Heart right ventricle (tissue), 16 donors: ENCODE data around the gene ZBTB39. TPM values are rescaled to one million over a fixed set of nuclear protein-coding genes. Genes with fewer than 3 reads are reported as not detected.
A peak's percentile ranks its signal among the peaks of the same experiment; 100 is the strongest.
"Not testable (repeated sequence)": the region's sequence is repeated elsewhere in the genome, so short reads cannot be mapped to it uniquely, and the experiment has no call there.

Experiments
- ATAC-seq, 8 donors: fragments of 200-7000 bp; cut with Tn5 transposase; one replicate each; pipeline ENCODE4 v1.9.1; 2020; ENCODE audit warnings: mild to moderate bottlenecking in 8 of 8, moderate library complexity in 8 of 8, moderate number of reproducible peaks in 1 of 8
- DNase-seq, 2 donors: peaks; one replicate each; pipeline ENCODE4 v3.0.0-alpha.2; 2020
- H3K27ac ChIP-seq, 10 donors: fragments of 200-600 bp; sonication (generic) in 2 of 10; one replicate each; pipeline versions ENCODE4 v1.5.0 to v1.8.0; 2020 to 2022; ENCODE audit warnings: mild to moderate bottlenecking in 3 of 10
- H3K27me3 ChIP-seq, 7 donors: fragments of 200-600 bp; one replicate each; pipeline ENCODE4 v1.8.0; 2021 to 2022; ENCODE audit warnings: mild to moderate bottlenecking in 2 of 7
- H3K36me3 ChIP-seq, 9 donors: fragments of 200-600 bp; sonication (generic) in 1 of 9; one replicate each; pipeline versions ENCODE4 v1.5.0 to v1.8.0; 2020 to 2022; ENCODE audit warnings: mild to moderate bottlenecking in 2 of 9
- H3K4me1 ChIP-seq, 9 donors: fragments of 200-600 bp; sonication (generic) in 1 of 9; one replicate each; pipeline versions ENCODE4 v1.5.0 to v1.8.0; 2020 to 2022; ENCODE audit warnings: mild to moderate bottlenecking in 4 of 9
- H3K4me3 ChIP-seq, 10 donors: fragments of 200-600 bp; sonication (generic) in 2 of 10; one replicate each; pipeline versions ENCODE4 v1.5.0 to v1.8.0; 2020 to 2022; ENCODE audit warnings: mild to moderate bottlenecking in 7 of 10, moderate library complexity in 2 of 10
- H3K9me3 ChIP-seq, 11 donors: fragments of 200-600 bp in 10 of 11; sonication (generic) in 2 of 11; one replicate each; pipeline versions ENCODE4 v1.5.0 to v1.8.0; 2013 to 2022; ENCODE audit warnings: mild to moderate bottlenecking in 2 of 11, control low read depth in 1 of 11, moderate library complexity in 1 of 11
- CTCF ChIP-seq, 9 donors: fragments of 200-600 bp; sonication (generic) in 2 of 9; IDR thresholded peaks; one replicate each; pipeline versions ENCODE4 v1.5.0 to v1.8.0; 2021 to 2022; ENCODE audit warnings: antibody characterized with exemption in 9 of 9, mild to moderate bottlenecking in 5 of 9, moderate library complexity in 1 of 9
- WGBS, 2 donors: extraction: QIAGEN DNeasy Blood & Tissue Kit; methylation state at CpG; one replicate each; pipeline ENCODE4 v1.1.7; 2013; ENCODE audit warnings: inconsistent platforms in 1 of 2; 5-methylcytosine and 5-hydroxymethylcytosine counted together
- intact Hi-C, 10 donors: fragments of 100-400 bp; cut with DNase I; formaldehyde crosslinking; loops; one replicate each; pipeline versions ENCODE4 v1.11.1 to v1.14.2; 2022
- long read RNA-seq, 3 donors: library from polyadenylated mRNA; unstranded; transcript quantifications; one replicate each; pipeline ENCODE4 v2.0.0, GENCODE V29; 2020 to 2021
- polyA plus RNA-seq, 2 donors: library from polyadenylated mRNA; stranded (reverse); fragments of 200-250 nt; gene quantifications; one replicate each; pipeline ENCODE4 v1.2.3, GENCODE V29; 2013
- total RNA-seq, 10 donors: library from RNA; stranded (reverse); fragmentation: NEBNext Ultra II Directional in 3 of 10; extraction: Animal tissue kit (Norgen Biotek cat#: 25700) in 3 of 10; gene quantifications; one replicate each; pipeline versions ENCODE4 v1.2.1 to v1.2.4, GENCODE V29; 2021 to 2023
- donor health status: Arrhythmogenic right ventricular cardiomyopathy.
- donor health status: ischemic (EF 13 %, LVEDD 7.1; RV severe dilation, severe dysfunction).
- donor health status: healthy with polysubstance abuse.
- donor health status: DM: no; HTN: yes; CAD: no.
- donor health status: DM: no; HTN: no; CAD: no.
- donor health status: ischemic (EF 25% LVEDD 6.9; RV normal size, moderate dysfunction).
- donor health status: ischemic (EF 25% LVEDD 5.7; RV mildly dilated, moderate dysfunction).
- donor health status: healthy.
- donor health status: DM: yes; HTN: yes; CAD: no.
- donor health status: Ischemic cardiomyopathy.
- donor health status: ischemic (EF 35%, LVEDD 5.7; RV mildly dilated, moderate dysfunction).
- donor health status: nonischemic (EF 11% LVEDD 7.7; RV severe dilation, severe dysfunction).
- donor health status: DM: yes; HTN: yes; CAD: no.
- donor health status: PGD.
- donor health status: ischemic (EF 29% LVEDD 5.4; RV normal size, mild dysfunction).
- donor health status: nonischemic (EF 23%, LVEDD 6.1; RV moderate dilation, normal function).

The ZBTB39 gene
- total RNA-seq (1 to 10 TPM; 2.7 to 4.3 (median 3.6) TPM), polyA plus RNA-seq (1 to 10 TPM; 1.2 to 1.3 TPM)
- long read RNA-seq, donor 1, full-length matches to known transcripts = 2 of 5 reads
- long read RNA-seq, donor 1, partial matches to known transcripts = 0 of 5 reads
- long read RNA-seq, donor 1, other reads (novel, unspliced or antisense) = 3 of 5 reads
- long read RNA-seq, donor 2, full-length matches to known transcripts = 5 of 5 reads
- long read RNA-seq, donor 2, partial matches to known transcripts = 0 of 5 reads
- long read RNA-seq, donor 2, other reads (novel, unspliced or antisense) = 0 of 5 reads
- long read RNA-seq, donor 3, full-length matches to known transcripts = 10 of 14 reads
- long read RNA-seq, donor 3, partial matches to known transcripts = 0 of 14 reads
- long read RNA-seq, donor 3, other reads (novel, unspliced or antisense) = 4 of 14 reads

DNA sequence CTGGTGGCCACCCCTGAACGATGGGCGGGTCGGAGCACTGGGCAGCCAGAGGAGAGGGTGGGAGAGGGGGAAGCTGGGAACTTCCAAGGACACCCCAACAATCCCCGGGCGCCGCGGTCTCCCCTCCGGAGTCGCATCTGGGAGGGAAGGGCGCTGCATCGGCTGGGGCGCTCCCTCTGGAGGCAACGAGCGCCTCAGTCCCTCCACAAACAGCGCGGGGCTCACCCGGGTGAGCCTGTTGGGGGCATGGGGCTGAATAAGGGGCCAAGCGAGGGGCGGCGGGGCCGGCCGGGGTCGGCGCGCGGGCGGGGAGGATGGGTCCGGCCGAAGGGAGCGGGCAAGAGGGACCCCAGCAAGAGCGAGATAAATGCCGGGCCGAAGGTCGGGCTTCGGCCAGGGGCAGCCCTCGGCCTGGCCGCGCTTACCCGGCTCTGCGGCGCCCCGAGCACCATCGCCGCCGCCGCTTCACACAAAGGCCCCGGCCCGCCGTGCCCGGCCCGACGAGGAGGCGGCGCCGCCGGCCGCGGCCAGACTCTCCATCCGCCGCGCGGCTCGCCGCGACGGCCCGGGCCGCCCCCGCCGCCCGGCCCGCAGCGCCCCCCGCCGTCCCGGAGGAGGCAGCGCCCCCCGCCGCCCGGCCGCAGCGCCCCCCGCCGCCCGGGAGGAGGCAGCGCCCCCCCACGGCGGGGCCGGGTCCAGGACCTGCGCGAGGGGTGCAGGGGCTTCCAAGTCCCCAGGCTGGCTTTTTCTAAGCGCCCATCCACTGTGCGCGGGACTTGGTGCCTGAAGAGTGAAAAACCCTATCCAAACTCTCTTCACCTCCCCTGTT is at the start of gene ZBTB39:
TSS of gene ZBTB39 (minus strand) at position 567 of the 829 bp plus-strand sequence. CDS start 1,629 bp downstream, outside the sequence.
- Histone ChIP-seq H3K4me1 (peaks cover 0 to 33% (median 27%) of the 10 kb centered on the region in 9 donors), H3K9me3 (no peaks in the 10 kb centered on the region), H3K27ac (peak within 1 kb of the TSS; percentile 50 to 92 (median 88)), H3K4me3 (peak within 1 kb of the TSS; percentile 84 to 97 (median 92)), H3K36me3 (peaks cover 0 to 35% (median 27%) of the 10 kb centered on the region in 9 donors), H3K27me3 (no peaks in the 10 kb centered on the region)
- intact Hi-C loops = loop anchor here in 8 of 10 donors (5.0 to 10.0 kb wide), 4 partner anchors 56 to 249 kb away; partner anchors contain the start of gene STAT6 (in 4 of the 8)
- ATAC-seq (peak; percentile 64 to 89 (median 74)), DNase-seq (peak; percentile 32 to 69)
- 1% methylated on average over 45 to 94 of the region's 94 CpGs for WGBS, 2 donors
- peak; percentile 24 to 75 (median 61) for TF ChIP-seq CTCF (IDR thresholded peaks at IDR 0.05)

DNA sequence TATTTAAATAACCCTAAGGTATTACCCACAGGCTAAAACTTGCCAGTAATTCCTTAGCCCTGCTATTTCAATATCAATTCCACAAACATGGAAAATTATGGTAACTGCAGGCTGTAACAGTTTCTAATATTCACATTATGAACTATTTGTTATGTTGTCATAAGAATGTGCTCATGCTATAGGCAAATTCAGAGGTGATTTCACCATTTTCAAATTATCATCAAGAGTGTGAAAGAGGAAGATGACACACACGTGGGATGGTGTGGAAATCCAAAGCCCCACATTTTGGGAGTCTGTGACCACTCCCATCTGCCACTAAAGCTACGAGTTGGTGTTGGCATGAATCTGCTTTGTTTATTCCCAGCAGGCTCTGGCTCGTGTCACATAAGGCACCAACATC is 49.5 kb upstream of the ZBTB39 start:
- H3K9me3 ChIP-seq = no peaks in the 10 kb centered on the region
- WGBS, 2 donors = 68 to 71% methylated on average over 3 of the region's 3 CpGs
- no peak overlapping the region for H3K27ac ChIP-seq
- H3K4me1 ChIP-seq = no peaks in the 10 kb centered on the region
- intact Hi-C loops = loop anchor here in 5 of 10 donors (5.0 to 10.0 kb wide), 3 partner anchors 44 to 299 kb away; partner anchors contain the start of gene HSD17B6 (in 1 of the 5)
- DNase-seq = no peak
- TF ChIP-seq CTCF (IDR thresholded peaks at IDR 0.05) = no peak
- H3K27me3 ChIP-seq = no peaks in the 10 kb centered on the region
- no peak for ATAC-seq
- H3K36me3 ChIP-seq = peaks cover 0 to 49% (median 0%) of the 10 kb centered on the region in 9 donors
- no peak overlapping the region for H3K4me3 ChIP-seq

GRCh38 chr12:57053901-57054300 is 47.6 kb upstream of the ZBTB39 start:
- H3K27ac ChIP-seq, DNase-seq, ATAC-seq, H3K4me3 ChIP-seq, H3K4me1 ChIP-seq, H3K27me3 ChIP-seq, H3K9me3 ChIP-seq: not testable (repeated sequence)
- intact Hi-C loops = loop anchor here in 1 of 10 donors (10.0 kb wide), 1 partner anchor 289 kb away; the partner anchor contains the start of gene HSD17B6
- 94 to 96% methylated on average over 4 of the region's 4 CpGs for WGBS, 2 donors
- peaks cover 0 to 30% (median 0%) of the 10 kb centered on the region in 9 donors for H3K36me3 ChIP-seq

DNA sequence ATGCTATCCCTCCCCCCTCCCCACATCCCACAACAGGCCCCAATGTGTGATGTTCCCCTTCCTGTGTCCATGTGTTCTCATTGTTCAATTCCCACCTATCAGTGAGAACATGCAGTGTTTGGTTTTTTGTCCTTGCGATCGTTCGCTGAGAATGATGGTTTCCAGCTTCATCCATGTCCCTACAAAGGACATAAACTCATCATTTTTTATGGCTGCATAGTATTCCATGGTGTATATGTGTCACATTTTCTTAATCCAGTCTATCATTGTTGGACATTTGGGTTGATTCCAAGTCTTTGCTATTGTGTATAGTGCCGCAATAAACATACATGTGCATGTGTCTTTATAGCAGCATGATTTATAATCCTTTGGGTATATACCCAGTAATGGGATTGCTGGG is 46.8 kb upstream of the ZBTB39 start:
- not testable (repeated sequence) for DNase-seq, H3K4me1 ChIP-seq, ATAC-seq, H3K9me3 ChIP-seq, H3K27me3 ChIP-seq, H3K27ac ChIP-seq, H3K4me3 ChIP-seq
- intact Hi-C loops = loop anchor here in 1 of 10 donors (10.0 kb wide), 1 partner anchor 288 kb away; the partner anchor contains the start of gene HSD17B6
- peaks cover 0 to 23% (median 0%) of the 10 kb centered on the region in 9 donors for H3K36me3 ChIP-seq
- 96 to 99% methylated on average over 4 of the region's 4 CpGs for WGBS, 2 donors

GRCh38 chr12:57051011-57051410 is 44.7 kb upstream of the ZBTB39 start:
- Histone ChIP-seq H3K36me3 (peaks cover 0 to 2% (median 0%) of the 10 kb centered on the region in 9 donors), H3K9me3 (no peaks in the 10 kb centered on the region), H3K27me3 (peaks cover 0 to 6% (median 4%) of the 10 kb centered on the region in 7 donors), H3K4me1 (peaks cover 0 to 27% (median 0%) of the 10 kb centered on the region in 9 donors), H3K27ac (no peak overlapping the region), H3K4me3 (no peak overlapping the region)
- no peak for ATAC-seq
- no peak for TF ChIP-seq CTCF (IDR thresholded peaks at IDR 0.05)
- WGBS, 2 donors = 92 to 94% methylated on average over 1 of the region's 1 CpG
- intact Hi-C loops = loop anchor here in 1 of 10 donors (10.0 kb wide), 1 partner anchor 286 kb away; the partner anchor contains the start of gene HSD17B6
- no peak for DNase-seq
